ENCODE measurements around the gene IRAK2. TPM values are rescaled to one million over a fixed set of nuclear protein-coding genes. Genes with fewer than 3 reads are reported as not detected.
"Not testable (repeated sequence)": the region's sequence is repeated elsewhere in the genome, so short reads cannot be mapped to it uniquely, and the experiment has no call there.

Gene IRAK2
- total and polyA plus RNA-seq, 3 experiments from 2014 or later: 5.0 to 10.3 (median 5.1) TPM

GRCh38 chr3:10173926-10174435 is 9.3 kb downstream of the IRAK2 start:
- Histone ChIP-seq H3K4me1 (ENCODE audit: insufficient read depth, low read length) (no peaks in the 10 kb centered on the region), H3K9me3 (ENCODE audit: low read length) (peaks cover 5% of the 10 kb centered on the region), H3K27me3 (ENCODE audit: insufficient read depth, low read length, poor library complexity, severe bottlenecking) (no peaks in the 10 kb centered on the region), H3K36me3 (ENCODE audit: insufficient read depth, low read length) (no peaks in the 10 kb centered on the region), H3K27ac (ENCODE audit: low read depth, low read length) (no peak overlapping the region), H3K4me3 (ENCODE audit: low read length) (no peak overlapping the region)
- POLR2A ChIA-PET: no interaction called here
- H3K9me3 Mint-ChIP-seq: peaks cover 0 to 2% (median under 1%) of the 10 kb centered on the region in 5 donors
- no peak for DNase-seq
- H3K4me3 Mint-ChIP-seq: no peak overlapping the region
- no peaks in the 10 kb centered on the region for H3K27me3 Mint-ChIP-seq
- peaks cover 8 to 27% (median 15%) of the 10 kb centered on the region in 3 donors for H3K4me1 Mint-ChIP-seq
- peak overlapping the region in 6 of 8 donors; percentile 54 to 76 (median 66) for H3K27ac Mint-ChIP-seq
- CTCF ChIA-PET: interaction anchor here (1.4 kb wide), 2 partner anchors 9 to 33 kb away, joined by 3 to 5 read pairs; partner anchors contain the start of genes IRAK2 and VHL
- peaks cover 1 to 24% (median 6%) of the 10 kb centered on the region in 3 donors for H3K36me3 Mint-ChIP-seq

DNA sequence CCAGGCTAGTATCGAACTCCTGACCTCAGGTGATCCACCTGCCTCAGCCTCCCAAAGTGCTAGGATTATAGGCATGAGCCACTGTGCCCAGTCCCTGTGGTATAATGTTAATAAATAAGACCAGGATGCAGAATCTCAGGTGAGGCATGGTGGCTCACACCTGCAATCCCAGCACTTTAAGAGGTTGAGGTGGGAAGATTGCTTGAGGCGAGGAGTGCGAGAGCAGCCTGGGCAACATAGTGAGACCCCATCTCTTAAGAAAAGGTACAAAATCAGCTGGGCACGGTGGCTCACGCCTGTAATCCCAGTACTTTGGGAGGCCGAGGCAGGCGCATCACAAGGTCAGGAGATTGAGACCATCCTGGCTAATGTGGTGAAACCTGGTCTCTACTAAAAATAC is 10.6 kb downstream of the IRAK2 start:
- H3K27ac ChIP-seq (ENCODE audit: low read depth, low read length); POLR2A ChIA-PET; H3K4me3 Mint-ChIP-seq; H3K4me1 ChIP-seq (ENCODE audit: insufficient read depth, low read length); H3K4me3 ChIP-seq (ENCODE audit: low read length); H3K9me3 ChIP-seq (ENCODE audit: low read length); H3K36me3 ChIP-seq (ENCODE audit: insufficient read depth, low read length); H3K27me3 Mint-ChIP-seq; H3K9me3 Mint-ChIP-seq; CTCF ChIA-PET; DNase-seq; H3K27me3 ChIP-seq (ENCODE audit: insufficient read depth, low read length, poor library complexity, severe bottlenecking): not testable (repeated sequence)
- peak overlapping the region in 1 of 8 donors; percentile 26 for H3K27ac Mint-ChIP-seq
- peaks cover 10 to 25% (median 11%) of the 10 kb centered on the region in 3 donors for H3K4me1 Mint-ChIP-seq
- peaks cover 0 to 29% (median 11%) of the 10 kb centered on the region in 3 donors for H3K36me3 Mint-ChIP-seq

GRCh38 chr3:10176150-10176549 is 11.4 kb downstream of the IRAK2 start:
- H3K4me3 ChIP-seq (ENCODE audit: low read length); H3K9me3 Mint-ChIP-seq; H3K27me3 ChIP-seq (ENCODE audit: insufficient read depth, low read length, poor library complexity, severe bottlenecking); H3K27me3 Mint-ChIP-seq; DNase-seq; POLR2A ChIA-PET; H3K27ac ChIP-seq (ENCODE audit: low read depth, low read length); H3K4me3 Mint-ChIP-seq; H3K4me1 ChIP-seq (ENCODE audit: insufficient read depth, low read length); H3K36me3 ChIP-seq (ENCODE audit: insufficient read depth, low read length); H3K9me3 ChIP-seq (ENCODE audit: low read length): not testable (repeated sequence)
- CTCF ChIA-PET: interaction anchor here (1.5 kb wide), 1 partner anchor 11 kb away, joined by 5 read pairs; the partner anchor contains the start of gene IRAK2
- peaks cover 0 to 31% (median 10%) of the 10 kb centered on the region in 3 donors for H3K36me3 Mint-ChIP-seq
- peaks cover 10 to 25% (median 12%) of the 10 kb centered on the region in 3 donors for H3K4me1 Mint-ChIP-seq
- H3K27ac Mint-ChIP-seq: peak overlapping the region in 3 of 8 donors; percentile 8 to 27 (median 21)

- ChIA-PET POLR2A (no interaction called here), CTCF (interaction anchor here (1.4 kb wide), 2 partner anchors 8 to 21 kb away, joined by 3 to 4 read pairs; no protein-coding TSS in a partner anchor)
- H3K36me3 Mint-ChIP-seq: peaks cover 0 to 35% (median 12%) of the 10 kb centered on the region in 3 donors
Observed at GRCh38 chr3:10177737-10178136, 13.0 kb downstream of the IRAK2 start.

DNA sequence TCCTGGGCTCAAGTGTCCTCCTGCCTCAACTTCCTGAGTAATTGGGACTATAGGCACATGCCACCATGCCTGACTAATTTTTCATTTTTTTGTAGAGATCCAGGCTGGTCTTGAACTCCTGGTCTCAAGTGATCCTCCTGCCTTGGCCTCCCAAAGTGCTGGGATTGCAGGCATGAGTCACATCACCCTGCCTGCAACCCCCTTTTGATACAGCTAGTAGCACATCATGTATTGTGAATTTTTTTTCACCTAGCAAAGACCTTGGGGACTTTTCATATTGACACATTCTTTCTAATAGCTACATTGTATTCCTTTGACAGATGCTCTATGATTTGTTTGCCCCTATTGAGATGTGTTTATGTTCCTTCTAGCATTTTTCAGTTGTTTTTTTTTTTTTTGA is 14.2 kb downstream of the IRAK2 start:
- Mint-ChIP-seq H3K27ac (peak overlapping the region in 5 of 8 donors; percentile 11 to 89 (median 47)), H3K9me3 (no peaks in the 10 kb centered on the region), H3K4me1 (peaks cover 10 to 25% (median 19%) of the 10 kb centered on the region in 3 donors), H3K27me3 (no peaks in the 10 kb centered on the region), H3K4me3 (no peak overlapping the region), H3K36me3 (peaks cover 0 to 35% (median 12%) of the 10 kb centered on the region in 3 donors)
- ChIA-PET CTCF (interaction anchor here (1.3 to 1.7 kb wide), 2 partner anchors 12 to 23 kb away, joined by 3 read pairs; no protein-coding TSS in a partner anchor), POLR2A (interaction anchor here (0.7 kb wide), 1 partner anchor 216 kb away, joined by 7 read pairs; no protein-coding TSS in a partner anchor)
- Histone ChIP-seq H3K4me1 (ENCODE audit: insufficient read depth, low read length) (no peaks in the 10 kb centered on the region), H3K4me3 (ENCODE audit: low read length) (no peak overlapping the region), H3K27me3 (ENCODE audit: insufficient read depth, low read length, poor library complexity, severe bottlenecking) (no peaks in the 10 kb centered on the region), H3K9me3 (ENCODE audit: low read length) (no peaks in the 10 kb centered on the region), H3K36me3 (ENCODE audit: insufficient read depth, low read length) (no peaks in the 10 kb centered on the region), H3K27ac (ENCODE audit: low read depth, low read length) (no peak overlapping the region)
- no peak for DNase-seq

More at GRCh38 chr3:10177737-10178136, 13.0 kb downstream of the IRAK2 start:
- no peak for DNase-seq
- no peaks in the 10 kb centered on the region for H3K9me3 Mint-ChIP-seq
- Histone ChIP-seq H3K27me3 (ENCODE audit: insufficient read depth, low read length, poor library complexity, severe bottlenecking) (no peaks in the 10 kb centered on the region), H3K4me1 (ENCODE audit: insufficient read depth, low read length) (no peaks in the 10 kb centered on the region), H3K36me3 (ENCODE audit: insufficient read depth, low read length) (no peaks in the 10 kb centered on the region), H3K27ac (ENCODE audit: low read depth, low read length) (no peak overlapping the region), H3K4me3 (ENCODE audit: low read length) (no peak overlapping the region), H3K9me3 (ENCODE audit: low read length) (no peaks in the 10 kb centered on the region)
- peaks cover 10 to 29% (median 18%) of the 10 kb centered on the region in 3 donors for H3K4me1 Mint-ChIP-seq
- no peaks in the 10 kb centered on the region for H3K27me3 Mint-ChIP-seq
- peak overlapping the region in 1 of 8 donors; percentile 65 for H3K27ac Mint-ChIP-seq
- H3K4me3 Mint-ChIP-seq: no peak overlapping the region

DNA sequence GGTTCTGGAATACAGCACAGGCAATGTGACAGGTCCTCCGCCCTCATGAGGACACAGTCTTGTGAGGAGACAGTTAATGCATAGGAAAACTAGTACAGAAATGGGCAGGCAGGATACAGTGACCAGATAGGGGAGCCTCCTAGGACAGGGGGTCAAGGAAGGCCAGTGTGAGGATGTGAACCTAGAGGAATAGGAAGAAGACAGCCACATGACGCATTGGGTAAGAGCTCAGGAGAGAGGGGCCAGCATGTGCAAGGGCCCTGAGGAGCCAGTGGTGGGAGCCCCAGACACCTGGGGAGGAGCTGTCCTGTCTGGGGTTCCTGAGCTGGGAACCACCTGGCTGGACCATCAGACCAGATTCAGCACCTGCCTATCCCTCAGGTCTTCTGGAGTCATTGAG is 15.6 kb downstream of the IRAK2 start:
- Mint-ChIP-seq H3K9me3 (no peaks in the 10 kb centered on the region), H3K4me1 (peaks cover 11 to 26% (median 20%) of the 10 kb centered on the region in 3 donors), H3K4me3 (no peak overlapping the region), H3K27me3 (no peaks in the 10 kb centered on the region), H3K27ac (peak overlapping the region in 3 of 8 donors; percentile 44 to 61 (median 59)), H3K36me3 (peaks cover 0 to 40% (median 12%) of the 10 kb centered on the region in 3 donors)
- no peak for DNase-seq
- Histone ChIP-seq H3K27ac (ENCODE audit: low read depth, low read length) (no peak overlapping the region), H3K4me1 (ENCODE audit: insufficient read depth, low read length) (no peaks in the 10 kb centered on the region), H3K27me3 (ENCODE audit: insufficient read depth, low read length, poor library complexity, severe bottlenecking) (no peaks in the 10 kb centered on the region), H3K4me3 (ENCODE audit: low read length) (no peak overlapping the region), H3K36me3 (ENCODE audit: insufficient read depth, low read length) (no peaks in the 10 kb centered on the region), H3K9me3 (ENCODE audit: low read length) (no peaks in the 10 kb centered on the region)
- ChIA-PET CTCF (no interaction called here), POLR2A (interaction anchor here (1.0 kb wide), 1 partner anchor 12 kb away, joined by 3 read pairs; no protein-coding TSS in a partner anchor)

- Histone ChIP-seq H3K27ac (ENCODE audit: low read depth, low read length) (no peak overlapping the region), H3K27me3 (ENCODE audit: insufficient read depth, low read length, poor library complexity, severe bottlenecking) (no peaks in the 10 kb centered on the region), H3K36me3 (ENCODE audit: insufficient read depth, low read length) (no peaks in the 10 kb centered on the region), H3K4me1 (ENCODE audit: insufficient read depth, low read length) (peaks cover 3% of the 10 kb centered on the region), H3K4me3 (ENCODE audit: low read length) (no peak overlapping the region), H3K9me3 (ENCODE audit: low read length) (no peaks in the 10 kb centered on the region)
- DNase-seq: no peak
- Mint-ChIP-seq H3K27ac (peak overlapping the region in 2 of 8 donors; percentile 17 to 61), H3K36me3 (peaks cover 0 to 39% (median 12%) of the 10 kb centered on the region in 3 donors), H3K4me1 (peaks cover 13 to 28% (median 21%) of the 10 kb centered on the region in 3 donors), H3K27me3 (no peaks in the 10 kb centered on the region), H3K4me3 (no peak overlapping the region), H3K9me3 (no peaks in the 10 kb centered on the region)
- ChIA-PET POLR2A (interaction anchor here (1.0 kb wide), 1 partner anchor 11 kb away, joined by 3 read pairs; no protein-coding TSS in a partner anchor), CTCF (no interaction called here)
Observed at GRCh38 chr3:10180738-10181295, 16.1 kb downstream of the IRAK2 start.

GRCh38 chr3:10182950-10183349 is 18.2 kb downstream of the IRAK2 start:
- peak overlapping the region in 3 of 8 donors; percentile 2 to 86 (median 63) for H3K27ac Mint-ChIP-seq
- CTCF ChIA-PET: interaction anchor here (1.0 kb wide), 1 partner anchor 18 kb away, joined by 3 read pairs; no protein-coding TSS in a partner anchor

More at GRCh38 chr3:10182950-10183349, 18.2 kb downstream of the IRAK2 start:
- Mint-ChIP-seq H3K9me3 (no peaks in the 10 kb centered on the region), H3K27me3 (no peaks in the 10 kb centered on the region), H3K4me3 (no peak overlapping the region), H3K4me1 (peaks cover 35 to 46% (median 35%) of the 10 kb centered on the region in 3 donors), H3K36me3 (peaks cover 3 to 32% (median 15%) of the 10 kb centered on the region in 3 donors)
- no peaks in the 10 kb centered on the region for H3K27me3 ChIP-seq (ENCODE audit: insufficient read depth, low read length, poor library complexity, severe bottlenecking)
- POLR2A ChIA-PET: no interaction called here
- no peak overlapping the region for H3K27ac ChIP-seq (ENCODE audit: low read depth, low read length)
- no peak overlapping the region for H3K4me3 ChIP-seq (ENCODE audit: low read length)
- H3K4me1 ChIP-seq (ENCODE audit: insufficient read depth, low read length): peaks cover 23% of the 10 kb centered on the region
- H3K9me3 ChIP-seq (ENCODE audit: low read length): no peaks in the 10 kb centered on the region
- no peaks in the 10 kb centered on the region for H3K36me3 ChIP-seq (ENCODE audit: insufficient read depth, low read length)
- no peak for DNase-seq
